HL-60/S4 treated with retinoic acid at 250 ng/mL for 4 days and 3 days (cell line): Measurements from ENCODE around the gene KCNQ5.
"Not testable (repeated sequence)": the region's sequence is repeated elsewhere in the genome, so short reads cannot be mapped to it uniquely, and the experiment has no call there.

Experiments used
- in situ Hi-C: fragments of 300-500 bp; cut with MboI; formaldehyde crosslinking; loops from 2 replicates; pipeline ENCODE4 v1.7.0; 2022; ENCODE audit warnings: low sequenced_read_pairs

Gene KCNQ5

DNA sequence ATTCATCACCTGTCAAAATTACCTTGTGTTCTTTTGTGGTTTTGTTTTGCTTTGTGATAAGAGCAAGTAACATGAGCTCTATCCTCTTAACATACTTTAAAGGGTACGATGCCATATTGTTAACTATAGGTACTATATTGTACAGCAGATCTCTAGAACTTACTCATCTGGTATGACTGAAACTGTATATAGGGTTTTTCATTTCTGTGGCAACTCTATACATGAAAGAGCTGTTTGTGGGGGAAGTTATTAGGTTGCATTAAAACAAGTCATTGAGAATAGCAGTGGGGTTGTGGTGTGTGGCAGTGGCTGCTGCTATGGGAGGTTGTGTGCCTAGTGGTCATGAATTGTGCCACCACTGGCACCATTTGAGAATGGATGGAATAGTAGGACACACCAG lies 268.4 kb downstream of the KCNQ5 start:
- in situ Hi-C loops: no loop called here

DNA sequence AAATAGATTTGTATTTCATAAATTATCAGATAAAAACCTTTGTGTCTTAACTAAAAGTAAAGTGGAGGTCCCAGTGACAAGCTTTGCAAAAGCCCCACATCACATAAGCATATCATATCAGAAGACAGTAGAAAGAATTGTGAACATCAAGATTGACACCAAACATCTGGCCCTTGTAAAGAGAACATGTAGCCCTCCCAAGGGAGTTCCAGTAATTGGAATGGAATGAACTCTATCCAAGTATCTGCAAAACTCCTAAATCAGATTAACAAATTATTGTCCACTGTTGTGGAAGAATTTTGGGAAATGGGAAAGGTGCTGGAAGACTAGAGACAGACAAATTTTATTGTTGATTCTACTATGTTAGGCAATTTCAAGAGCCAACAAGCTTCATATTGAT lies 268.8 kb downstream of the KCNQ5 start:
- in situ Hi-C loops: no loop called here

DNA sequence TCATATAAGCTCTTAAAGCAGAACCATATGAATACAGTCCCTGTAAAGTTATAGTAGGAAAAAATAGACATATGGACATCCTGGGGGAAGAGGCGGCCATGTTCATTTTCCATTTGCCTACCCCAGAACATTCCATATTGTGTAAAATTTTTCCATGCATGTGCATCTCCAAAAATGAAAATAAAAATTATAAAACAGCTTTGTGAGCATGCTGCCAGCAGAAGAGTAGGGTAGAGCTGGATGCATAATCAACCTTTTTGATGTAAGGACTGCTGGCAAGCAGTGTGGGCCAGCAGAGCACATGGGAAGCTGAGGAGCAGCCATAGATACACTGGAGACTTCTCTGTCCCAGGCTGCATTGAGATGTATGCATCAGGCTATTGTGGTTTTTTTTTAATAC lies 271.0 kb downstream of the KCNQ5 start:
- in situ Hi-C loops: no loop called here

DNA sequence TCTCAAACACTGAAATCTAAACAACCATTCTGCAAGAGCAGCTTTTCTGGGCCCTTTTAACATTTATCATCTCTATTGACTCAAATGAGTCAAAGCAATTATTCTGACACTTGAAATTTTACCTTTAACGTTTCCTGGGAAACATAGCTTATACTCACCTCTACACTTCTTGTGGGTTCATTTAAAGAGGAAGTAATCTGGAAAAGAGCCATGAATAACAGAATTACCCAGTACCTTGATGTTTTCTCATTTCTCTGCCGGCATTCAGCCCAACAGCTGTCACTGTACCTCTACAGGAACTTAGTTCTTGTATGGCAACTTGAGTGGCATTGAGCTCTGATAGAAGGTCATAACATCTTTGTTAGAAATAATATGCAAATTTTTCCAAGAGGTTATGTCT lies 272.2 kb downstream of the KCNQ5 start:
- in situ Hi-C loops: no loop called here

DNA sequence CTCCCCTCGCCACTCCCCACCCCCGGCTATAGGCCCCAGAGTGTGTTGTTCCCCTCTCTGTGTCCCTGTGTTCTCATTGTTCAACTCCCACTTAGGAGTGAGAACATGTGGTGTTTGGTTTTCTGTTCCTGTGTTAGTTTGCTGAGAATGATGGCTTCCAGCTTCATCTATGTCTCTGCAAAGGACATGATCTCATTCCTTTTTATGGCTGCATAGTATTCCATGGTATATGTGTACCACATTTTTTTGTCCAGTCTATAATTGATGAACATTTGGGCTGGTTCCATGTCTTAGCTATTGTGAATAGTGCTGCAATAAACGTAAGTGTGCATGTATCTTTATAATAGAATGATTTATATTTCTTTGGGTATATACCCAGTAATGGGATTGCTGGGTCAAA lies 276.4 kb downstream of the KCNQ5 start:
- in situ Hi-C loops: not testable (repeated sequence)

DNA sequence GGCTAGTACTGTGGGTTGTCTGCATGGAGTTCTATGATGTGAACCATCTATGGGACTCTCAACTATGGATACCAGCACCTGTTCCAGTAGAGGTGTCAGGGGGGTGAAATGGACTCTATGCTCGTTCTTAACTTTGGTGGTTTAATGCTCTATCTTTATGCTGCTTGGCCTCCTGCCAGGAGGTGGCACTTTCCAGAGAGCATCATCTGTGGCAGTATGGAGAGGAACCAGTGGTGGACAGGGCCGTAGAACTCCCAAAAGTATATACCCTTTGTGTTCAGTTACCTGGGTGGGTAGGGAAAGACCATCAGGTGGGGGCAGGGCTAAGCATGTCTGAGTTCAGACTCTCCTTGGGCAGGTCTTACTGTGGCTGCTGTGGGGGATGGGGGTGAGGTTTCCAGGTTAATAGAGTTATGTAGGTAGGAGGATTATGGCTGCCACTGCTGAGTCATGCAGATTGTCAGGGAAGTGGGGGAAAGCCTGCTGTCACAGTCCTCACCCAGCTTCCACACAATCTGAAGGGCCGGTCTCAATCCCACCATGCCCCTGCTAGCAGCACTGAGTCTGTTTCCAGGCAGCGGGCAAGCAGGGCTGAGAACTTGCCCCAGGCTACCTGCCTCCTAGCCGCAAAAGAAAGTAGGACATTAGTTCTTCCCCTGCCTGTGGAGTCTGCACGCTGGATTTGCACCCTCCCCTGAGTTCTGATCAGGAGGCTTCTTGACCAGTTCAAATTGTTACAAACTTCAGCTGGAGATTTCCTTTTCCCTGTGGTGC lies 284.0 kb downstream of the KCNQ5 start:
- in situ Hi-C loops: no loop called here

DNA sequence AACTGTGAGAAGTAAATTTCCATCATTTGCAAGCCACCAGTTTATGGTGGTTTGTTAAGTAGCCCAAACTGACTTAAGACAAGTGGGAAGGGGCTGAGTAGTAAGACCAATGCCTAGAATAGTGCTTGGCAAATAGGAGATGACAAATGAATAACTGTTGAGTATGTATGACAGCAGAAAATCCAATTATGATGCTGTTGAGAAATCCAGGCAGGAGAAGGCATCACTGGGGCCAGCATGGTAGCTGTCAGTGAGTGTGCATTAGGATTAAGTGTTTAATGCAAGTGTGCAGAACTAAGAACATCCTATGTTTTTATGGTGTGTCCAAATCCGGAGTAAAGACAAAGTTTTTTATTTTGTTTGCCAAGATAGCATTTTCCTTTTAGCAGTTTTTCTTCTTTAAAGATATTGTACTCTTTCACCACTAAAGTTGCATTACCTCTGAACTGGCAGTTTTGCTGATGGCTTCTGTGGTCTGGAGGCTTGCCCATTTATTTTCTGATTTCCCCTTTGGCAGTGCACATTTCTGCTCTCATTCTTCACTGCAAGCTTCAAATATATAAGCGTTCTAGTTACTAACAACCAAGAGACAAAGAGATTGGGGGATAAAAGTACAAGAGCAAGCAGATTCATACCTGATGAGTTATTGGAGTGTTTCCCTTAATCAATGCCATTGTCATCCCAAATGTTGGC lies 289.7 kb downstream of the KCNQ5 start:
- in situ Hi-C loops: no loop called here

DNA sequence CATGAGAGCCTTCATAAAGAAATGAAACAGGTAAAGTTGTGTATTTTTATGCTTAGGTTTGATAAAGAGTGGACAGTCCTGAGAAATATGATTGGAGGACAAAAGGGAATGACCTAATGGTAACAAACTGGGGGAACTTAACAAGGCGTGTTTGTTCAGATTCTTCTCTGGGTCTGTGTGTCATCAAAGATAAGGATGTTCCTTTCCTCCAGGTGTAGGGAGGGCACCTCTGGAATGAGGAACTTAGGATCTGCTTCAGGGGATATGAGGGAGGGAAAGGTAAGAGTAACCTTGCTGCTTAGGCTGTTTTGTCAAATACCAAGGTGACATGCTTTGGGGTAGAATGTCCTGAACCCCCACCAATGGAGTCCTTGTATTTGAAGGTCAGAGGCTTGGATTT lies 291.9 kb downstream of the KCNQ5 start:
- in situ Hi-C loops: no loop called here

DNA sequence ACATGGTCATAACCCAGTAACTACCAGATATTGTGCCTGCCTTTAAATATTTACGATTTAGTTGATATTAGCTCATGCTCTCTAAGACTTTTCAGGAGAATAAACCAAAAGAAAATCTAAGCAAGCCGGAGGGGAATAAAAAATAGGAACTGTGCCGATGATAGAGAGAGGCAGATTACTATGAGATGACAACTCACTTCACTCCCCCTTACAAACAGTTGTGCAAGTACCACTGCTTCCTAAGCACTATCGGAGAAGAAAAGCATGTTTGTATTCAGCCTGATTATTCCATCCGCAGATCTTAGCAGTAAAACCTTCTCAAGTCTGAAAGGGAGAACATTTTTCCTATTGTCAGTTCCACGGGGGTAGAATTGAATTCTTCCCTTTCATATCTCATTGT lies 294.4 kb downstream of the KCNQ5 start:
- in situ Hi-C loops: no loop called here

DNA sequence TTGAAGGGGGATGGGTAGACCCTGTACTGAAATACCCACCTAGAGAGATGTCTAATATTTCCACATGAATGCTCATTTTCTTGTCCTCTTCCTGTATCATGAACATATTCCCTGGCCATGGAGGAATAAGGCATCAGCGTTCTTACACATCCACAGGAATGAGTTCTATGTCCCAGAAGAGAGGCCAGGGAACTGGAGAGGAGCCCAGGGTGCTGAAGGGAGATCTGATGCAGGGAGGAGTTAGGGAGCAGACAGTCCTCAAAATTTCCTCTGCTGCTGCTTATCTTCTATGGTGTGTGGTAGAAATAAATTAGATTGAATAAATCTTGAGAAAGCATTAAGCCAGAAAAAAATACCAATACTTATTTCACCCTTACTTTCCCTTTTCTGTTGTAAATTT lies 295.0 kb downstream of the KCNQ5 start:
- in situ Hi-C loops: no loop called here

DNA sequence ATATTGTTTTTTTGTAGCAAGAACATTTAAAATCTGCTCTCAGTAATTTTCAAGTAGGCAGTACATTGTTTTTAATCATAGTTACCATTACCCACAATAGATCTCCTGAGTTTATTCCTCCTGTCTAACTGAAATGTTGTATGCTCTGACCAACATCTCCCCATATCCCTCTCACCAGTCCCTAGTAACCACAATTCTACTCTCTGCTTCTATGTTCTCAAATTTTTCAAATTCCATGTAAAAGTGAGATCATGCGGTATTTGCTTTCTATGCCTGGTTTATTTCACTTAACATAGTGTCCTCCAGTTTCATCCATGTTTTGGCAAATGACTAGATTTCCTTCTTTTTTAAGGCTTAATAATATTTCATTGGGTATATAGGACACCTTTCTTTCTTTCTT lies 300.5 kb downstream of the KCNQ5 start:
- in situ Hi-C loops: no loop called here

DNA sequence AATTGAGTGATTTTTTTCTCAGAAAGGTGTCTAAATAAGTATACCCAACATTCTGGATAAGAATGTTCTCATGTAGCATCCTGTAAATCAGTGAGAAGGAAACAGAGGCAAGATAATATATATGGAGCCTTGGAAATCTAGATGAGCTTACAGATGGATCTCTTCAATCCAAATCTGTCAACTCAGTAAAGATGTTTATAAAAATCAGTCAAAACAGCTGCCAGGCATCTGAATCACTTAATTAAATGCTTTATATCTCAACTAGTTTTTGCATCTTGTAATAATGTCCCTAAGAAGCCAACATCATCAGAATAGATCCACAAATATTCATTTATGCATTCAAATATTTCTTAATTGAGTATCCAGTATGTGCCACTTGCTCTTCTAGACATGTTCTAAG lies 303.3 kb downstream of the KCNQ5 start:
- in situ Hi-C loops: no loop called here

DNA sequence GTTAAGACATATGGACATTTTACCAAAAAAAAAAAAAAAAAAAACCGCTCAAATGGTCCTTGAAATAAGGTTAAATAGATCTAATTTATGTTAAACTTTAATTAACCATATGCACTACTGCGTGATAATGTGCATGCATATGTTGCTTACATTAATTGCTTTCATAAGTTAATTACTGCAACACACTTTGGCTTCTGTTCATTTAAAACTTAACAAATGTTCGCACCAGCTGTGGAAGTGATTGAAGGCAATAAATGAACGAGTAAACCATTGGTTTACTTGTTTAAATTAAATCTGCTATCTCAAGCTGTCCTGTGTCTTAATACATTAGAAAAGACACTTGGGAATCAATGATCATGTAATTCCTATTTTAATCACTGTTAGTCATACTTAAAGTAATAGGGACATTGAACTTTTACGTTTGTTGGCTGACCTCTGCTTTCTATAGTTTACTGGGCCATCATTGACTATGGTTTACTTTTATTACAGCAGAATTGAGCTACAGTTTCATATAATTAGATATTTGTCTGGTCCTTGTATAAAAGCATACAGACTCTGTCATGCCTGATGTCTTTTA lies 308.8 kb downstream of the KCNQ5 start:
- in situ Hi-C loops: no loop called here

DNA sequence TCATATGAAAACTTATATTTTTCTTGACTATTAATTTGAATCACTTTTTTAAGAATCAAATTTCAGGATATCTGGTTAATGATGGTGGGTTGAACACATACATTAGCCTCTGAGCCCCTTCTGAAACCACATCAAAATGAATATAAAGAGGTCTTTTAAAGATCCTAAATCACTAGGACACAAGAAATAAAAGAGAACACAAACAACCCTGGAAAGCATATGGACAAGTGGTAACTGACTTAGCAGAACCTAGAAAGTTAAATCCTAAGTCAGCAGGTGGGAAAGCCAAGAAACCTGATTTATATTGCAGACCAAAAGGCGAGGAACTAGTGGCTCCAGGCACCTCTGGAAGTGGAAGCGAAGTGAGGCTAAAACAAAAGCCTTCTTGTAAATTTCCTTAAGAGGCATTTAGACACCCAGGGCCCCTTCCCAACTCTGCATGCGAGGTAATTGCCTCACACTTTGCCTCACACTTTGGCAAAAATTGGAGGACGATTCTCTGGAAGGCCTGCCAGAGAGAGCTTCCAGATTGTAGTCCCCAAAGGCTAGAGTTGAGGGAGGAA lies 309.5 kb downstream of the KCNQ5 start:
- in situ Hi-C loops: no loop called here

DNA sequence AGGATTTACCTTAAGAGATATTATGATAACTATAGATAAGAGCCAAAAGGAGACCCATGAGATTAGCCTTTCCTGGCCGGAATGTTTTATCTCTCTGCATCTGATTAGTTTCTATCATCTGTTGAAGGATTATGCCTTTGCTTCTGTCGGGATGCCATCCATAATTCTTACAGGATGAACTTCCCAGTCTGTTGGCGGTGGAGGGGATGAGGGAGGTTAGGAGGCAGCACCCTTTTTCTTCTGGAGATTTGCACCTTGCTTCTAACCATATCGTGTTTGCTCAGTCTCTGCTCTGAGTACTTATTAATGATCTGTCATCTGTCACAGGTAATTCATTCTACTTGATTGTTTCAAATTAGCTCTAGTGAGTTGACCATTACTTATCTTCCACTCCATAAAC lies 311.4 kb downstream of the KCNQ5 start:
- in situ Hi-C loops: no loop called here

DNA sequence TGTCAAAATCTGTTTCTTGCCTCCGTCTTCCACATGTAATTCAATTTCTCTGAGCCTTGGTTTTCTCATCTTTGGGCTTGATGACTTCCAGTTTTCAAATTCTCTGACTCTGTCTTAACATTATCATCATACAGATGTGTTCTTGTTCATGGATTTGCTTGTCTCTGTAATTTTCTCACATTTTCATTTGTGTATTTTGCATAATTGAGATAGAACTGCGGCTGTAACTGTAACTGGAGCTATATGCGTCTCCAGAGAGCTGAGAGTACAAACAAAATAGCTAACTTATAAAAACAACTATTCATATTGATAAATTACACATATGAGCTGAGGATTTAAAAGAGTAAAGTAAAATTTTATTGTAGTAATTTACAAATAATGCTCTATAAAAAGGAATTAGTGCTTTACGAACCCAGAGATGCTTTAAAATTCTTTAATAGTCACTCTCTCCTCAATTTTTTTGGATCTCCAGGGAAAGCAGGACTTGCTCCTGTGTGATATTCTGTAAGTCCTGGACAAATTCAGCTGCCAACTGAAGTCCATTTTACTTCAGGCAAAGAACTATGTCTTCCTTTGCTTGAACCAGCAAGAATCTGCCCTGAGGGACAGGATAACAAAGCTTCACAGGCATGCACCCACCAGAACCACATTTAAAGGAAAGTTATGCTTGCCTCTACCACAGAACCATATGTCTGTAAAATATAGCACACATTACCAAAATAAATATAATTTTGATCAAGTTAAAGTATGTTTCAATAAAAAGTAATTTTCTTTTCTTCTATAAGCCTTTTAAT lies 315.1 kb downstream of the KCNQ5 start:
- in situ Hi-C loops: no loop called here

DNA sequence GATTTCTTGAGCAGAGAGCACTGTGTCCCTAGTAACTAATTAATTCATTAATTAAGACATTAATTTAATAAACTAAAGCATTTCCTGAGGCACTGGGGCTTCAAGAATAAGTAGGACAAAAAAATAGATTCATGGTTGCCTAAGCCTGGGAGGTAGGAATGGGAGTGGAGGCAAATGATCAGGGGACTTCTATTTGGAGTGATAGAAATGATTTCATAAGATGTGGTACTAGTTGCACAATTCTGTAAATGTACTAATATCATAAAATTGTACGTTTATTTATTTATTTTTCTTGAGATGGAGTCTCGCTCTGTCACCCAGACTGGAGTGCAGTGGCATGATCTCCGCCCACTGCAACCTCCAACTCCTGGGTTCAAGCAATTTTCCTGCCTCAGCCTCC lies 316.2 kb downstream of the KCNQ5 start:
- in situ Hi-C loops: no loop called here

DNA sequence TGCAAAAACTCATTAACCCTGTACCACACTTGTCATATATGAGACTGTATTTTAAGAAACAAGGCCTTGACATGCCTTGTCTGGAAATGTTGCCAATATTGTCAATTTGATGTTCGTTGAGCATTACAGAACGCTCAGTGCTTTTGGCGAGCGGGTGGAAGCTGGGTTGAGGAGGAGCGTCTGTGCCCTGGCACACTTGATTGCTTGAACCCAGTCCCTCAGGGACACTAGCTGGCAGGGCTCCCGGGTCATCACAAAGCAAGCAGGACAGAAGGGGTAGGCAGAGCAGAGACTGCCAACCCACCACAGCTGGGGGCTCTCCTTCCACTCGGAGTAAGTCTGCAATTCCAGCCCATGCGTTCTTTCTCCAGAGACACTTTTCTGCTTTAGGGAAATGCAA lies 317.1 kb downstream of the KCNQ5 start:
- in situ Hi-C loops: no loop called here

DNA sequence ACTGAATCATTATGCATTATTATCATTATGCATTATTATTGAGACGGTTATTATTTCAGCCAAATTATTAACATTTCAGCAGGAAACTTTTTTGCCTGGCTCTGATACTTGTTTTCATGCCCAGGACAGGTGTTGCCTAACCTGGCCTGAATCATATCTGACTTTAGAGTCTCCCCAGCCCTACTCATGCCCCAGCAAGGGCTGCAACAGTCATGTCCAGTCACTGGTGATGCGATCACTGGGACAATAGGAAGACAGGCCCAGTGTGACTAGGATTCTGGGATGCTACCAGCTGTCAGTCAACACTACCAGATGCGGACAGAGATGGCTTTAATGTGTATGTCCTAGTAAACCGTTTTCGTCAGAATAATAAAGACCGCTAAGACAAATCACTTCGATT lies 318.4 kb downstream of the KCNQ5 start:
- in situ Hi-C loops: no loop called here

DNA sequence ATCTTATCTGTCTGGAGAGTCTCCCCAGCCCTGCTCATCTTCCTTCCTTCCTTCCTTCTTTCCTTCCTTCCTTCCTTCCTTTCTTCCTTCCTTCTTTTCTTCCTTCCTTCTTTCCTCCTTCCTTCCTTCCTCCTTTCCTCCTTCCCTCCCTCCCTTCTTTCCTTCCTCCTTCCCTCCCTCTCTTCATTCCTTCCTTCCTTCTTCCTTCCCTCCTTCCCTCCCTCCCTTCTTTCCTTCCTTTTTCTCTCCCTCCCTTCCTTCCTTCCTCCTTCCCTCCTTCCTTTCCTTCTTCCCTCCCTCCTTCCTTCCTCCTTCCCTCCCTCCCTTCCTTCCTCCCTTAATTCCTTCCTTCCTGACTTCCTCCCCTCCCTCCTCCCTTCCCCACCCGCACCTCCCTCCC lies 319.4 kb downstream of the KCNQ5 start:
- in situ Hi-C loops: no loop called here

DNA sequence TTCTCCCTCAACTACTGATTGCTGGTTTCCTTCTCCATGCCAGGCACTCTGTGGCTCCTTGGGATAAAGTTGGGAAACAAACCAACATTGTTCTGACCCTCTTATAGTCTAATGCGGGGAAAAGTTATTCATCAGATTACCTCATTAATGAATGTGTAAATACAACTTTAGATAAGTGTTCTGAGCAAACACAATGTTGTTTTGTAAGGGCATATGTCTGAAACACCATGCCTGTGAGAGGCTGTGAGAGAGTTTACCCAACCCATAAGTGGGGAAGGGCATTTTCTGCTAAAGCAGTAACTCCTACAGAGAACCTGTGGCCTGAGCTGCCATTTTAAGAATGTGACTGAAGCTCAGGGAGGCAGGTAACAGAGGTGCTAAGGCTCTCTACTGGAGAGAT lies 319.9 kb downstream of the KCNQ5 start:
- in situ Hi-C loops: no loop called here
